GM18505 (cell line): ENCODE results near the gene DEFB110.

Experiments
- ATAC-seq: cut with Tn5 transposase; IDR thresholded peaks from one replicate; pipeline ENCODE4 v1.9.1; 2021; ENCODE audit not compliant: unreplicated experiment
- POLR2A ChIP-seq: IDR thresholded peaks from 4 replicates; pipeline ENCODE4 v1.6.1; 2011; ENCODE audit warnings: borderline replicate concordance; ENCODE audit not compliant: insufficient read depth, insufficient read length; ENCODE audit errors: extremely low read depth

Gene DEFB110

DNA sequence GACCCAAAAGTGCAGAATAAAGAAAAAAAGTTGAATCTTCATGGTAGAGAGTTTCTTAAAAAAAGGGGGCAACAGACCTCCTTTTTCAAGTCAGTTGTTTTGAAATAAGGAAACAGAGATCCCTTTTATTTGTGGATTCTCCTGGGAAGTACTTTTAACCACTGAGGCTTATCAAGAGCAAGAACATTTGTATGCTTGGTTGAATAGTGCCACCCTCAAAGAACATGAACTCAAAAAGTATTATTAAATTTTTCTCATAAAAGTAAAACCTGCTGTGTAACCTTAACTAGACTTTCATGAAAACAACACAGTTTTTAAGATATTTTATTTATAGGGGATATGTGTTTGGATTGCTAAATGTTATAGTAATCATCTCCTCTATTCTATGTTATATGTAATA is at the start of gene DEFB110:
Gene DEFB110 (minus strand): TSS at position 101 of the 400 bp plus-strand sequence. CDS start 59 bp downstream, at position 42.
- no peak for ATAC-seq
- no peak for TF ChIP-seq POLR2A

DNA sequence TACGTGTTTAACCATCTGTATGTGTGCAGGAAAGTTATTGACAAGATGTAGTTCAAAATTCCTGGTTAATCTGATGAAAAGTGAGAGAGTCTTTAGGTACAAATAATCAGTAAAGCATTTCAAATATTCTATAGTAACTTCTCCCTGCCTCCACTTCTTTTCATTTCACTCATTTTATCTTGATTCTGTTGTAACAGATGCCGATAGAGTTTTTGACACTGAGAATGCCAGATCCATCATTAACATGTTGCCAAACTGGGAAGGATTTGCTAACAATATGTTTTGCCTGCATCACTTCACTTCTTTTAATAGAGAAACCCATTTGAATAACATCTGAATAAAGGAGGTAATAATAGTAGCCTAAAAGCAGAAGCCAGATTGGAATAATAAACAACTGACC is 48.3 kb upstream of the DEFB110 start:
- TF ChIP-seq POLR2A: no peak
- no peak for ATAC-seq

GRCh38 chr6:50062051-50062450 is 40.3 kb upstream of the DEFB110 start:
- no peak for ATAC-seq
- no peak for TF ChIP-seq POLR2A

DNA sequence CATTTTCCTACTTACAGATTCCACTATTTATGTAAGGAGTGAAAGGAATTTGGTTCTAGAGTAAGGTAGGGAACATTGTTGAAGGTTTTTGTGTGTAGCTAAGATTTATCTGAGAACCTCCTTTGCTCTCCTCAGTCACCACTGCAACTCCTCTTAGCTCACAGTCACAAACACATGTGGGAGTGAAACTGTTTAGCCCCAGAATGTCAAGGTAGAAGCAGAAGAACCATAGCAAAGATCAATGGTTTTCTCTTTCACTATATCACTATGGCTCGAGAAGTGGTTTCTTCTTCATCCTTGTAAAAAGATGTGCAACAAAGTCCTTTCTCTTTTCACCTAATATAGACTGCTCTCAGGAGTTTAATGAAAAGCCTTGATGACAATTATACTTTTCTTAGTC is 34.4 kb upstream of the DEFB110 start:
- no peak for TF ChIP-seq POLR2A
- no peak for ATAC-seq

DNA sequence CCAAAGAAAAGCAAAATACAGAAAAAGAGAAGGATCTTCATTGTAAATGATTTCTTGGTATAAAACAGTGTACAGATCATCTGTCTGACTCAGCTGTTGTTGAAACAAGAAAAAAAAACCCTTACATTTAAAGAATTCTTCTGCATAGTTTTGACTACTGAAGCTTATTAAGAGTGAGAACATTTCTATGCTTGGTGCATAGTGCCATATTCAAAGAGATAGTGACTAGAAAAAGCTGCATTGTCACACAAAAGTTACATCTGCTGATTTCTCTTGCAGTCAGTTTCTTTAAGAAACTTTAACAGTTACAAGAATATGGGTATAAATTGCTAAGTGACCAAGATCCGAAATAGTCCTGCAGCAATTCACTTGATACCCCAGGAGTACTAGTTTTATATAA is 28.0 kb upstream of the DEFB110 start, which contains the start of gene DEFB112:
Gene DEFB112 (minus strand): TSS at position 101 of the 400 bp plus-strand sequence. CDS start 60 bp downstream, at position 41.
- TF ChIP-seq POLR2A: no peak
- no peak for ATAC-seq

GRCh38 chr6:50047026-50047425 is 25.2 kb upstream of the DEFB110 start:
- no peak for ATAC-seq
- TF ChIP-seq POLR2A: no peak

- no peak for TF ChIP-seq POLR2A
- no peak for ATAC-seq
These were observed 9.2 kb upstream of the DEFB110 start for GRCh38 chr6:50030777-50031562.

GRCh38 chr6:50030350-50030749 is 8.6 kb upstream of the DEFB110 start:
- no peak for ATAC-seq
- TF ChIP-seq POLR2A: no peak

GRCh38 chr6:50025258-50025657 is 3.5 kb upstream of the DEFB110 start:
- TF ChIP-seq POLR2A: no peak
- no peak for ATAC-seq

DNA sequence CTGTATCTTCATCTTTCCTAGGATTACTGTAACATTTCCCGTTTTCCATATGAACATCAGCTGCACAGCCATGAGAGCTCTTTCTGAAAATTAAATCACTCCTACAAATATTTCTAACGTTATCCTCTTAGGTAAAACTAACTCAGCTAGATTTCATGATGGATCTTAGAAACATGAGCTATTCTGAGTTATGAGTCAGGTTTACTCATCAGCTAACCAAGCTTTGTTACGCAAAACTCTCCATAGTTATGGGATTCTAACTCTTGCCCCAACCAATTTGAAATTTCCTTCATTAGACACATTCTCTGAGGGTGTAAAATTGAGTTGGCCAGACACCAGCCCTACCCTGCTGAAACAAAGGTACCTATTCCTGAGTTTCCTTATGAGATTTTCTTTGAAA is 14.0 kb downstream of the DEFB110 start:
- no peak for ATAC-seq
- no peak for TF ChIP-seq POLR2A

- TF ChIP-seq POLR2A: no peak
- no peak for ATAC-seq
These were observed 18.7 kb downstream of the DEFB110 start for GRCh38 chr6:50003139-50003538.

GRCh38 chr6:49995278-49995677 is 26.5 kb downstream of the DEFB110 start:
- no peak for TF ChIP-seq POLR2A

GRCh38 chr6:49988900-49989299 is 32.9 kb downstream of the DEFB110 start:
- no peak for TF ChIP-seq POLR2A
- no peak for ATAC-seq

More at GRCh38 chr6:49995278-49995677, 26.5 kb downstream of the DEFB110 start:
- no peak for ATAC-seq

- no peak for ATAC-seq
- no peak for TF ChIP-seq POLR2A
These were observed 34.0 kb downstream of the DEFB110 start for GRCh38 chr6:49987749-49988148.
